B cell (primary cell): ENCODE results near the gene PGM1. TPM values are rescaled to one million over a fixed set of nuclear protein-coding genes. Genes with fewer than 3 reads are reported as not detected.

Experiments used
- ATAC-seq: fragments of 200-7000 bp; cut with Tn5 transposase; one replicate; pipeline ENCODE4 v1.10.0; 2021; ENCODE audit warnings: low read depth, mild to moderate bottlenecking, moderate number of reproducible peaks, moderate library complexity
- CTCF ChIA-PET: fragments of 350-600 bp; sonication (Branson Sonifier 250); formaldehyde crosslinking; loops from one replicate; lab custom pipeline; 2021; ENCODE audit warnings: antibody characterized with exemption, inconsistent platforms; lab: Charles Lee
- POLR2A ChIA-PET: fragments of 350-600 bp; sonication (Branson Sonifier 250); formaldehyde crosslinking; loops from one replicate; lab custom pipeline; 2021; ENCODE audit warnings: antibody characterized with exemption; lab: Charles Lee
- DNase-seq: peaks from one replicate; pipeline ENCODE4 v3.0.0; 2013
- H2AFZ ChIP-seq: 2 replicates; pipeline ENCODE4 v1.6.1; 2012; ENCODE audit warnings: mild to moderate bottlenecking, low read depth, low read length; ENCODE audit not compliant: insufficient read depth, poor library complexity, severe bottlenecking
- H3K27ac ChIP-seq, 2 donors: 1 replicate in 1 of 2; 2 replicates in 1 of 2; pipeline ENCODE4 v1.5.1; 2012 to 2013; ENCODE audit warnings: low read length in 2 of 2, mild to moderate bottlenecking in 2 of 2, moderate library complexity in 1 of 2
- H3K27me3 ChIP-seq, 4 experiments: fragments of 200-600 bp in 1 of 4; sonication (generic) in 1 of 4; replicated peaks in 1 of 4; 1 replicate in 2 of 4; 2 replicates in 2 of 4; pipeline versions ENCODE4 v1.6.1 to v1.7.0; 2013 to 2016; ENCODE audit warnings: low read length in 3 of 4, mild to moderate bottlenecking in 2 of 4, mixed read lengths in 1 of 4, moderate library complexity in 1 of 4; ENCODE audit not compliant: insufficient read depth in 4 of 4, control insufficient read depth in 3 of 4; ENCODE audit errors: control extremely low read depth in 1 of 4
- H3K36me3 ChIP-seq, 2 experiments: replicated peaks in 1 of 2; 1 replicate in 1 of 2; 2 replicates in 1 of 2; pipeline versions ENCODE4 v1.6.1 to v1.7.1; 2013; ENCODE audit warnings: low read length in 1 of 2; ENCODE audit not compliant: insufficient read depth in 2 of 2, control insufficient read depth in 1 of 2; ENCODE audit errors: control extremely low read depth in 1 of 2, extremely low read depth in 1 of 2
- H3K4me1 ChIP-seq, 2 donors: fragments of 200-600 bp in 1 of 2; sonication (generic) in 1 of 2; 1 replicate in 1 of 2; 2 replicates in 1 of 2; pipeline versions ENCODE4 v1.5.1 to v1.6.1; 2013 to 2017; ENCODE audit warnings: low read length in 2 of 2; ENCODE audit not compliant: control insufficient read depth in 2 of 2, insufficient read depth in 2 of 2
- H3K4me2 ChIP-seq: replicated peaks from 2 replicates; pipeline ENCODE3; 2012; ENCODE audit warnings: mild to moderate bottlenecking, low read depth, low read length; ENCODE audit not compliant: poor library complexity, severe bottlenecking
- H3K4me3 ChIP-seq, 5 experiments: fragments of 200-600 bp in 1 of 5; sonication (generic) in 1 of 5; 1 replicate in 3 of 5; 2 replicates in 2 of 5; pipeline versions ENCODE4 v1.5.1 to v1.7.0; 2011 to 2016; ENCODE audit warnings: low read length in 4 of 5, mild to moderate bottlenecking in 4 of 5, low read depth in 2 of 5, control low read depth in 1 of 5, moderate library complexity in 1 of 5; ENCODE audit not compliant: insufficient read depth in 1 of 5; ENCODE audit errors: control extremely low read depth in 1 of 5, extremely low read depth in 1 of 5
- H3K79me2 ChIP-seq: fragments of 200-600 bp; sonication (generic); one replicate; pipeline ENCODE4 v1.6.0; 2016; ENCODE audit warnings: low read length; ENCODE audit not compliant: control insufficient read depth, insufficient read depth
- H3K9ac ChIP-seq: fragments of 200-600 bp; sonication (generic); 2 replicates; pipeline ENCODE4 v1.6.1; 2017; ENCODE audit warnings: mild to moderate bottlenecking, low read length, moderate library complexity
- H3K9me3 ChIP-seq, 3 donors: one replicate each; pipeline versions ENCODE4 v1.6.1 to v1.7.1; 2013; ENCODE audit warnings: low read length in 2 of 3; ENCODE audit not compliant: control insufficient read depth in 2 of 3, insufficient read depth in 1 of 3; ENCODE audit errors: control extremely low read depth in 1 of 3
- H4K20me1 ChIP-seq: 2 replicates; pipeline ENCODE4 v1.6.0; 2012; ENCODE audit warnings: mild to moderate bottlenecking, low read length; ENCODE audit not compliant: insufficient read depth, control insufficient read depth, poor library complexity, severe bottlenecking
- H3K27ac Mint-ChIP-seq: one replicate; pipeline ENCODE4 v1.8.0; 2021; ENCODE audit warnings: mixed read lengths
- H3K27me3 Mint-ChIP-seq: one replicate; pipeline ENCODE4 v1.8.0; 2021; ENCODE audit warnings: mixed read lengths
- H3K4me1 Mint-ChIP-seq: one replicate; pipeline ENCODE4 v1.8.0; 2021; ENCODE audit warnings: mixed read lengths
- H3K4me3 Mint-ChIP-seq: one replicate; pipeline ENCODE4 v1.8.0; 2021; ENCODE audit warnings: mixed read lengths
- H3K9me3 Mint-ChIP-seq: one replicate; pipeline ENCODE4 v1.8.0; 2022; ENCODE audit warnings: mixed read lengths; ENCODE audit not compliant: insufficient read depth
- EZH2 ChIP-seq: IDR thresholded peaks from 2 replicates; pipeline ENCODE4 v1.6.1; 2012; ENCODE audit warnings: borderline replicate concordance, low read depth, mild to moderate bottlenecking, moderate library complexity, low read length; ENCODE audit not compliant: insufficient read depth, poor library complexity, severe bottlenecking
- WGBS: methylation state at CpG from one replicate; pipeline ENCODE4 v1.1.5; 2013; ENCODE audit warnings: missing lambda C conversion rate; ENCODE audit not compliant: insufficient coverage; 5-methylcytosine and 5-hydroxymethylcytosine counted together
- intact Hi-C: fragments of 100-400 bp; cut with micrococcal nuclease; formaldehyde crosslinking; loops from one replicate; pipeline ENCODE4 v1.10.0; 2022
- polyA plus RNA-seq: library from polyadenylated mRNA; depleted of rRNA; stranded (reverse); fragments of >200 nt; gene quantifications from 2 replicates; pipeline ENCODE4 v1.2.3, GENCODE V29; 2012
- total RNA-seq, 2 donors: library from RNA; stranded (reverse); fragments of 120-200 nt in 1 of 2; gene quantifications; 1 replicate in 1 of 2; 2 replicates in 1 of 2; pipeline versions ENCODE4 v1.2.3 to v1.2.4, GENCODE V29; 2013 to 2022
- TF ChIP-seq, protein P1 (sequence below): fragments of 200-600 bp; IDR thresholded peaks from one replicate; pipeline ENCODE4 v1.8.0; 2022; ENCODE audit warnings: antibody characterized with exemption, mild to moderate bottlenecking

The PGM1 gene
- total and polyA plus RNA-seq, 2 donors (not counting 1 experiment from before 2014, with no cell fraction given), result 4.2 to 13.2 TPM

DNA sequence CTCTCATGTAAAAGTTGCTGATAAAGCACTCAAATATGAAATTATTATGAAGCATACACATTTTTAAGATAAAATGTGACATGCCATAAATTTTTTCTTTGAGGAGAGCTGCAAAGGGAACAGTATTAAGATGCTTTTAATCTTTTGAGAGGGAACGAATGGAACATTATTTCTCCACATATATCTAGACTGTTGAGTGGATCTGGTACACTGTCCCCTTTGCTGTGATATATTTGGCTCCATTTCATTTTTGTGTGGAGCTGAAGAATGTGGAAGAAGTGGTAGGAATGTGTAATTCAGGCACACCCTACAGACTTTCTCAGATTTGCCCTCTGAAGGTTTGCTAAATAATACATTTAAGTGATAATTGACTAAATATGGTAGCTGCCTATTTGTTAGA is 31.7 kb downstream of the PGM1 start:
- no peak overlapping the region for H3K9ac ChIP-seq
- peaks cover 0 to 4% (median 0%) of the 10 kb centered on the region in 3 donors for H3K9me3 ChIP-seq
- ChIA-PET CTCF (interaction anchor here (0.9 to 1.0 kb wide), 2 partner anchors 8 to 621 kb away, joined by 3 read pairs; no protein-coding TSS in a partner anchor), POLR2A (no interaction called here)
- no peaks in the 10 kb centered on the region for H3K79me2 ChIP-seq
- Mint-ChIP-seq H3K27me3 (no peaks in the 10 kb centered on the region), H3K27ac (no peak overlapping the region), H3K9me3 (no peaks in the 10 kb centered on the region), H3K4me3 (no peak overlapping the region), H3K4me1 (no peaks in the 10 kb centered on the region)
- H4K20me1 ChIP-seq, result no peaks in the 10 kb centered on the region
- intact Hi-C loops, result no loop called here
- no peak for DNase-seq
- no CpG with 5 or more reads among the region's 1 CpG for WGBS
- no peaks in the 10 kb centered on the region for H3K36me3 ChIP-seq
- H3K4me3 ChIP-seq, result no peak overlapping the region
- no peak overlapping the region for H3K27ac ChIP-seq
- no peaks in the 10 kb centered on the region for H3K4me1 ChIP-seq
- H2AFZ ChIP-seq, result no peak overlapping the region
- H3K27me3 ChIP-seq, result no peaks in the 10 kb centered on the region
- H3K4me2 ChIP-seq, result no peak overlapping the region
- no peak for TF ChIP-seq EZH2
- TF ChIP-seq, protein P1, sequence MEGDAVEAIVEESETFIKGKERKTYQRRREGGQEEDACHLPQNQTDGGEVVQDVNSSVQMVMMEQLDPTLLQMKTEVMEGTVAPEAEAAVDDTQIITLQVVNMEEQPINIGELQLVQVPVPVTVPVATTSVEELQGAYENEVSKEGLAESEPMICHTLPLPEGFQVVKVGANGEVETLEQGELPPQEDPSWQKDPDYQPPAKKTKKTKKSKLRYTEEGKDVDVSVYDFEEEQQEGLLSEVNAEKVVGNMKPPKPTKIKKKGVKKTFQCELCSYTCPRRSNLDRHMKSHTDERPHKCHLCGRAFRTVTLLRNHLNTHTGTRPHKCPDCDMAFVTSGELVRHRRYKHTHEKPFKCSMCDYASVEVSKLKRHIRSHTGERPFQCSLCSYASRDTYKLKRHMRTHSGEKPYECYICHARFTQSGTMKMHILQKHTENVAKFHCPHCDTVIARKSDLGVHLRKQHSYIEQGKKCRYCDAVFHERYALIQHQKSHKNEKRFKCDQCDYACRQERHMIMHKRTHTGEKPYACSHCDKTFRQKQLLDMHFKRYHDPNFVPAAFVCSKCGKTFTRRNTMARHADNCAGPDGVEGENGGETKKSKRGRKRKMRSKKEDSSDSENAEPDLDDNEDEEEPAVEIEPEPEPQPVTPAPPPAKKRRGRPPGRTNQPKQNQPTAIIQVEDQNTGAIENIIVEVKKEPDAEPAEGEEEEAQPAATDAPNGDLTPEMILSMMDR, result no peak
- no peak for ATAC-seq

DNA sequence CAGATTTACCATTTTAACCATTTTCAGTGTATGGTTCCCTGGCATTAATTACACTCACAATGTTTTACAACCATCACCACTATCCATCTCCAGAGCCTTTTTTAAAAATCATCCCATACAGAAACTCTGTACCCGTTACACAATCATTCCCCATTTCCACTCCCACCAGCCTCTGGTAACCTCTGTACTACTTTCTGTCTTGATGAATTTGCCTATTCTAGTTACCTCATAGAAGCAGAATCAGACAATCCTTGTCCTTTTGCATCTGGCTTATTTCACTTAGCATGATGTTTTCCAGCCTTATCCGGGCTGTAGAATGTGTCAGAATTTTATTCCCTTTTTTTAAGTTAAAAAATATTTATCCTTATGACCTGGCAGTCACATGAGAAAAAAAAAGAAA is 33.0 kb downstream of the PGM1 start:
- DNase-seq (no peak), ATAC-seq (no peak)
- H3K9me3 Mint-ChIP-seq, result no peaks in the 10 kb centered on the region
- H3K27me3 Mint-ChIP-seq, result no peaks in the 10 kb centered on the region
- ChIA-PET CTCF (no interaction called here), POLR2A (no interaction called here)
- Histone ChIP-seq H3K27me3 (no peaks in the 10 kb centered on the region), H3K9ac (no peak overlapping the region), H3K4me2 (no peak overlapping the region), H3K27ac (no peak overlapping the region), H3K4me1 (no peaks in the 10 kb centered on the region), H3K9me3 (peaks cover 0 to 4% (median 0%) of the 10 kb centered on the region in 3 donors), H3K36me3 (peaks cover 0 to 5% of the 10 kb centered on the region in 2 experiments), H2AFZ (no peak overlapping the region), H3K79me2 (no peaks in the 10 kb centered on the region), H3K4me3 (no peak overlapping the region), H4K20me1 (no peaks in the 10 kb centered on the region)
- TF ChIP-seq EZH2, result no peak
- TF ChIP-seq, protein P1, result no peak
- H3K4me3 Mint-ChIP-seq, result no peak overlapping the region
- no peak overlapping the region for H3K27ac Mint-ChIP-seq
- WGBS, result 83% methylated on average over 1 of the region's 2 CpGs
- no peaks in the 10 kb centered on the region for H3K4me1 Mint-ChIP-seq
- intact Hi-C loops, result no loop called here
